ENCODE measurements around the gene CHST15.
A peak's percentile ranks its signal among the peaks of the same experiment; 100 is the strongest.

The CHST15 gene

DNA sequence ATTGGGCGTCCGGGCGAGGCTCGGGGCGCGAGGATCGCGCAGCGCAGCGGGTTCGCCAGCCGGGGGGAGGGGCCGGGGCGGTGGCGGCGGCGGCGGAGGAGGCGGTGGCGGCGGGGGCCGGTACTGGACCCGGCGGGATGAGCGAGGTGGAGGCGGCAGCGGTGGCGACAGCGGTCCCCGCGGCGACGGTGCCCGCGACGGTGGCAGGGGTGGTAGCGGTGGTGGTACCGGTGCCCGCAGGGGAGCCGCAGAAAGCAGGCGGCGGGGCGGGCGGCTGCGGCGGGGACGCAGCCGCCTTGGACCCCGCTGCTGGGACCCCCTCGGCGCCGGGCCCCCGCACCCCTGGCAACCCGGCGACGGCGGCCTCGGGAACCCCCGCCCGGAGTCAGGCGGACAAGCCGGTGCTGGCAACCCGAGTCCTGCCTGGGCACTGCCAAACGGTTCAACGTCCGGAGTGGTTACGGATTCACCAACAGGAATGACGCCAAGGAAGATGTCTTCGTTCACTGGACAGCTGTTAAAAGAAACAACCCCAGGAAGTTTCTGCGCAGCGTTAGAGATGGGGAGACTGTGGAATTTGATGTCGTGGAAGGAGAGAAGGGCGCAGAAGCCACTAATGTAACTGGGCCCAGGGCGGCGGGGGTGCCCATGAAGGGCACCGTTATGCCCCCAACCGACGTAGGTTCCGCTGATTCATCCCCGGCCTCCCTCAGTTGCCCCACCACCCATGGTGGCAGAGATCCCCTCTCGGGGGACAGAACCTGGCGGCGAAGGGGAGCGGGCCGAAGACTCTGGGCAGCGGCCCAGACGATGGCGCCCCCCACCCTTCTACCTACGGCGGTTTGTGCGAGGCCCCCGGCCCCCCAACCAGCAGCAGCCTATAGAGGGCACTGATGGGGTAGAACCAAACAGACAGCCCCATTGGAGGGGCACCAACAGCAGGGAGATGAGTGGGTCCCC is 101.5 kb downstream of the CHST15 start:
- no peak overlapping the region for H3K4me3 ChIP-seq (ENCODE audit: low read length)
- no peak for DNase-seq (ENCODE audit: low read depth)

DNA sequence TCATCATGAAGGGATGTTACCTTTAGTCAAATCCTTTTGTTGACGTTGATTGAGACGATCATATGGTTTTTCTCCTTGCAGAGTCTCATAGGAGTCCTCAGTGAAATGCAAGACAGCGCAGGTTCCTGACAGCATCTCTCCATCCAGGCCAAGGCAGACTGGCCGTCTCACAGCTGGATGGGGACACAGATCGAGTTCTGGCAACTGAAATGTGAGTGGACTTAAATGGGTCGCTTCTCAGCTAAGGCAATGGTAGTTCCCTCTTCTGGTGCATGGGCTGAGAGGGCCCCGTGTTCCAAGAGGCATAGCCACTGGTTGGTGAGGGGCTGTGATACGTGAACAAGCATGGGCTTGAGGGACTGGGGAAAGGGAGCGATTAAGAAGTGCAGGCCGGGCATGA is 102.5 kb downstream of the CHST15 start:
- TF ChIP-seq, protein P1, sequence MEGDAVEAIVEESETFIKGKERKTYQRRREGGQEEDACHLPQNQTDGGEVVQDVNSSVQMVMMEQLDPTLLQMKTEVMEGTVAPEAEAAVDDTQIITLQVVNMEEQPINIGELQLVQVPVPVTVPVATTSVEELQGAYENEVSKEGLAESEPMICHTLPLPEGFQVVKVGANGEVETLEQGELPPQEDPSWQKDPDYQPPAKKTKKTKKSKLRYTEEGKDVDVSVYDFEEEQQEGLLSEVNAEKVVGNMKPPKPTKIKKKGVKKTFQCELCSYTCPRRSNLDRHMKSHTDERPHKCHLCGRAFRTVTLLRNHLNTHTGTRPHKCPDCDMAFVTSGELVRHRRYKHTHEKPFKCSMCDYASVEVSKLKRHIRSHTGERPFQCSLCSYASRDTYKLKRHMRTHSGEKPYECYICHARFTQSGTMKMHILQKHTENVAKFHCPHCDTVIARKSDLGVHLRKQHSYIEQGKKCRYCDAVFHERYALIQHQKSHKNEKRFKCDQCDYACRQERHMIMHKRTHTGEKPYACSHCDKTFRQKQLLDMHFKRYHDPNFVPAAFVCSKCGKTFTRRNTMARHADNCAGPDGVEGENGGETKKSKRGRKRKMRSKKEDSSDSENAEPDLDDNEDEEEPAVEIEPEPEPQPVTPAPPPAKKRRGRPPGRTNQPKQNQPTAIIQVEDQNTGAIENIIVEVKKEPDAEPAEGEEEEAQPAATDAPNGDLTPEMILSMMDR (conservative IDR thresholded peaks at IDR 0.05; ENCODE audit: low read length), result no peak
- H3K4me3 ChIP-seq (ENCODE audit: low read length), result no peak overlapping the region
- no peak for DNase-seq (ENCODE audit: low read depth)

More for the DNA sequence above, 101.5 kb downstream of the CHST15 start:
- TF ChIP-seq, protein P1 (conservative IDR thresholded peaks at IDR 0.05; ENCODE audit: low read length), result no peak

DNA sequence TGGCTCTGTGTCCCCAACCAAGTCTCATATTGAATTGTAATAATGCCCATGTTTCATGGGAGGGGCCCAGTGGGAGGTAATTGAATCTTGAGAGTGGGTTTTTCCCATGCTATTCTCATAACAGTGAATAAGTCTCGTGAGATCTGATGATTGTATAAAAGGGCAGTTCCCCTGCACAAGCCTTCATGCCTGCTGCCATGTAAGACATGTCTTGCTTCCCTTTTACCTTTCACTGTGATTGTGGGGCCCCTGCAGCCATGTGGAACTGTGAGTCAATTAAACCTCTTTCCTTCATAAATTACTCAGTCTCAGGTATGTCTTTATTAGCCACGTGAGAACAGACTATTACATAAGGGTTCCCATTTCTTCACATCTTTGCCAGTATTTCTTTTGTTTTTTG is 104.7 kb downstream of the CHST15 start:
- no peak for DNase-seq (ENCODE audit: low read depth)
- no peak overlapping the region for H3K4me3 ChIP-seq (ENCODE audit: low read length)
- TF ChIP-seq, protein P1 (conservative IDR thresholded peaks at IDR 0.05; ENCODE audit: low read length), result no peak

DNA sequence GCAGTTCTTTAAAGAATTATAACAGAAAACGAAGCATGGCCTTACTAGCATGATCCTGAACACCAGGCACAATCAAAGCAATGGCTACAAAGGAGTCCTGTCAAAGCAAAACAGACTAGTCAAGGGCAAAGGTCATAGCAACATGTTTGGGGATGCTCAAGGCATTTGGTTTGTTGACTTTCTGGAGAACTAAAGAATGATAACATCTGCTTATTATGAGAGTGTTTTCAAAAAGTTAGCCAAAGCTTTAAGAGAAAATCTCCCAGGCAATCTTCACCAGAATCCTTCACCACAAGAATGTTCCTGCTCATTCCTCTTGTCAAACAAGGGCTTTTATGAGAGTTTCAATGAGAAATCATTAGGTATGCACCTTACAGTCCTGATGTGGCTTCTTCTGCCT is 106.7 kb downstream of the CHST15 start:
- DNase-seq (ENCODE audit: low read depth), result peak; percentile 48
- TF ChIP-seq, protein P1 (conservative IDR thresholded peaks at IDR 0.05; ENCODE audit: low read length), result no peak
- no peak overlapping the region for H3K4me3 ChIP-seq (ENCODE audit: low read length)

DNA sequence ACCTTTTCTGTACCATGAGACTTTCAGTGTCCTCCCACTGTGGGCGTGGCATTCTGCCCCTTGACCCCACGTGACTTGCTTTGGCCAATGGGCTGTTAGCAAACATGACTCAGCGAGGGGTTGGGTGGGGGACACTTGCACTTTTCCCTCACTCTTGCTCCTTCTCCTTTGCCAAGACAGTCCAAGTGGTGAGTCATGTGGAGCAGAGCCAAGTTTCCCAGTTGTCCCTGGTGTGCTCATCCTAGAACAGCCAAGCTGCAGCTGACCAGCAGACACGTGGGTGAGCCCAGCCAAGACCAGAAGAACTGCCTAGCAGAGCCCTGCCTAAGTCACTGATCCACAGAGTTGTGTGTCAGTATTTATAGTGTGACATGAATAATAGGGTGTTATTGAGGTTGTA is 119.0 kb downstream of the CHST15 start:
- H3K4me3 ChIP-seq (ENCODE audit: low read length), result no peak overlapping the region
- DNase-seq (ENCODE audit: low read depth), result peak; percentile 22
- TF ChIP-seq, protein P1 (conservative IDR thresholded peaks at IDR 0.05; ENCODE audit: low read length), result no peak

DNA sequence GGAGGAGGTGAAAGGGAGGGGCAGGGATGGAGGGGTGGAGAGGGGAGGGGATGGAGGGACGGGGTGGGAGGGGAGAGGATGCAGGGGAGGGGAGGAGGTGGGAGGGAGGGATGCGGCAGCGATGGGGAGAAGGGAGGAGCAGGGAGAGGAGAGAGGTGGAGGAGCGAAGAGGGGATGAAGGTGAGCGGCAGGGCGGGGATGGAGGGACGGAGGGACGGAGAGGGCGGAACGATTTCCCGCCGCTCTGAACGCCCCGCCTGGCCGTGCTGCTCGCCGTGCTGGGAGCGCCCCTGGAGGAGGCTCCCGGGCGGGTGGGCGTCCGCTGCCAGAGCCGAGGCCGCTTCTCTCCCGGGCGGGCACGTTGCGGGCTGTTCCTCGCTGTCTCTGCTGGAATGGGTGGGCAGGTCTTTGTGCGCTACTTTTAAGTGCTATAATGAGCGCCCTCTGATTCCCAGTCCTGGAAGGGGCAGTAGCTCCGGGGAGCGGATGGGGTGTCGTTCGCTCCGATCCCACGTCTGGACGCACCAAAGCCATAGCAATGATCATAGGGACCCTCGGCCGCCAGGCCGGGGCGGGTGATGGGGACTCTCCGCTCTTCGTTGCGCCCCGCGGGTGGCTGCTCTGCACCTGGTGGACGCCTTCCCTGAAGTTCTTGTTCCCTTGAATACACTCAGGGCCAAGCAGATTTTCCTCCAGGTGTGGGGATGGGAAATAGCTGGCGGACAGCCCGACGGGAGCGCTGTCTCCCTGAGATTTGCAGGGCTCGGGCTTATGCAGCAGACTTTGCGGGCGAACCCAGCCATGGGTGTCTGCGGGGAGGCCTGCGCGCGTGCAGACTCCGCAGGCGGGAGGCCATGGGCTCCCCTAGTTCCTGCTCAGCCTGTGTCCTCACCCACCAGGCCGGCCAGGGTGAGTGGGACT is 120.7 kb downstream of the CHST15 start:
- DNase-seq (ENCODE audit: low read depth), result no peak
- H3K4me3 ChIP-seq (ENCODE audit: low read length), result no peak overlapping the region

More for the DNA sequence above, 120.7 kb downstream of the CHST15 start:
- TF ChIP-seq, protein P1 (conservative IDR thresholded peaks at IDR 0.05; ENCODE audit: low read length), result no peak
